Caco-2 (cell line): ENCODE data around the gene SYT11. TPM values are rescaled to one million over a fixed set of nuclear protein-coding genes. Genes with fewer than 3 reads are reported as not detected.
A peak's percentile ranks its signal among the peaks of the same experiment; 100 is the strongest.

Experiments
- BruUV-seq: library from RNA; stranded (reverse); fragments of 400-500 nt; replicated peaks from 2 replicates; lab custom pipeline; 2021; lab: Mats Ljungman, UMichigan
- CTCF ChIA-PET: fragments of 300-600 bp; sonication (Branson Sonifier 250); formaldehyde crosslinking; loops from one replicate; lab custom pipeline; 2022; ENCODE audit warnings: antibody characterized with exemption; lab: Charles Lee
- POLR2A ChIA-PET: fragments of 300-600 bp; sonication (Branson Sonifier 250); formaldehyde crosslinking; loops from one replicate; lab custom pipeline; 2022; ENCODE audit warnings: antibody characterized with exemption; lab: Charles Lee
- DNase-seq, 2 experiments: peaks; one replicate each; pipeline versions ENCODE4 v3.0.0 to v3.0.0-alpha.2; 2020 to 2022
- H3K27me3 ChIP-seq: replicated peaks from 2 replicates; pipeline ENCODE4 v1.6.0; 2011; ENCODE audit warnings: low read length; ENCODE audit not compliant: control insufficient read depth, insufficient read depth
- H3K36me3 ChIP-seq: 2 replicates; pipeline ENCODE4 v1.5.1; 2011; ENCODE audit warnings: low read length; ENCODE audit not compliant: control insufficient read depth, insufficient read depth
- H3K4me1 ChIP-seq: fragments of 250-450 bp; sonication (Bioruptor Pico); 2 replicates; pipeline ENCODE4 v1.5.1; 2020; ENCODE audit warnings: mild to moderate bottlenecking
- H3K4me3 ChIP-seq: 2 replicates; pipeline ENCODE4 v1.5.1; 2011; ENCODE audit warnings: low read depth, mild to moderate bottlenecking, control low read depth, low read length
- H3K9me3 ChIP-seq: fragments of 250-450 bp; sonication (Bioruptor Pico); 2 replicates; pipeline ENCODE4 v1.5.1; 2020; ENCODE audit warnings: mild to moderate bottlenecking, moderate library complexity
- H3K27ac Mint-ChIP-seq: one replicate; pipeline ENCODE4 v1.8.0; 2022; ENCODE audit warnings: mixed read lengths; ENCODE audit not compliant: unreplicated experiment
- H3K27me3 Mint-ChIP-seq: one replicate; pipeline ENCODE4 v1.8.0; 2022; ENCODE audit warnings: mixed read lengths; ENCODE audit not compliant: insufficient read depth, unreplicated experiment
- H3K36me3 Mint-ChIP-seq: one replicate; pipeline ENCODE4 v1.8.0; 2022; ENCODE audit warnings: mild to moderate bottlenecking, mixed read lengths; ENCODE audit not compliant: insufficient read depth, unreplicated experiment
- H3K4me1 Mint-ChIP-seq: one replicate; pipeline ENCODE4 v1.8.0; 2022; ENCODE audit warnings: low read depth, mixed read lengths; ENCODE audit not compliant: unreplicated experiment
- H3K4me3 Mint-ChIP-seq: one replicate; pipeline ENCODE4 v1.8.0; 2022; ENCODE audit warnings: mild to moderate bottlenecking, moderate library complexity, mixed read lengths; ENCODE audit not compliant: unreplicated experiment
- H3K9me3 Mint-ChIP-seq: one replicate; pipeline ENCODE4 v1.8.0; 2022; ENCODE audit warnings: mixed read lengths; ENCODE audit not compliant: unreplicated experiment
- CTCF ChIP-seq, 2 experiments: fragments of 200-600 bp in 1 of 2; IDR thresholded peaks; 1 replicate in 1 of 2; 2 replicates in 1 of 2; pipeline versions ENCODE4 v1.5.1 to v1.8.0; 2011 to 2022; ENCODE audit warnings: antibody characterized with exemption in 1 of 2, control low read depth in 1 of 2, inconsistent platforms in 1 of 2, low read depth in 1 of 2, low read length in 1 of 2, mild to moderate bottlenecking in 1 of 2, moderate library complexity in 1 of 2; ENCODE audit not compliant: insufficient read depth in 1 of 2, severe bottlenecking in 1 of 2, unreplicated experiment in 1 of 2
- intact Hi-C: fragments of 100-400 bp; cut with micrococcal nuclease; formaldehyde crosslinking; loops from one replicate; pipeline ENCODE4 v1.10.0; 2022; ENCODE audit not compliant: unreplicated experiment
- total RNA-seq: library from RNA; stranded (reverse); gene quantifications from 2 replicates; pipeline ENCODE4 v1.2.3, GENCODE V29; 2022

SYT11 gene
- total RNA-seq, 1 experiment from 2014 or later, result 0.05 TPM

- H3K4me1 Mint-ChIP-seq, result peaks cover 6% of the 10 kb centered on the region
- no TSS peak for BruUV-seq
- no peaks in the 10 kb centered on the region for H3K9me3 Mint-ChIP-seq
- H3K9me3 ChIP-seq, result no peaks in the 10 kb centered on the region
- intact Hi-C loops, result loop anchor here (10.0 kb wide), 1 partner anchor 56 kb away; the partner anchor contains the start of gene RIT1
- no peaks in the 10 kb centered on the region; the same call in 1 of the 2 replicates for H3K36me3 ChIP-seq
- H3K36me3 Mint-ChIP-seq, result peaks cover 14% of the 10 kb centered on the region
- CTCF ChIA-PET, result interaction anchor here (0.6 kb wide), 1 partner anchor 486 kb away, joined by 4 read pairs; no protein-coding TSS in a partner anchor
- H3K27me3 ChIP-seq, result no peaks in the 10 kb centered on the region
- H3K27me3 Mint-ChIP-seq, result peaks cover 5% of the 10 kb centered on the region
- POLR2A ChIA-PET, result interaction anchor here (0.6 kb wide), 2 partner anchors 14 to 119 kb away, joined by 3 read pairs; partner anchors contain the start of gene ARHGEF2
- TF ChIP-seq CTCF (IDR thresholded peaks at IDR 0.05; ENCODE audit: insufficient read depth in 1 of 2, low read depth in 1 of 2, low read length in 1 of 2, severe bottlenecking in 1 of 2, unreplicated experiment in 1 of 2), result no peak
- H3K27ac Mint-ChIP-seq, result peak overlapping the region; percentile 40
- H3K4me3 Mint-ChIP-seq, result peak overlapping the region; percentile 77
- H3K4me1 ChIP-seq, result peaks cover 6% of the 10 kb centered on the region
- peak overlapping the region; percentile 48 for H3K4me3 ChIP-seq
- no peak for DNase-seq
Measured at GRCh38 chr1:155858800-155859233, 550 bp upstream of the SYT11 start.

- H3K27ac Mint-ChIP-seq, result no peak overlapping the region
- Histone ChIP-seq H3K4me3 (no peak overlapping the region), H3K4me1 (peaks cover 6% of the 10 kb centered on the region), H3K36me3 (no peaks in the 10 kb centered on the region), H3K9me3 (no peaks in the 10 kb centered on the region), H3K27me3 (no peaks in the 10 kb centered on the region)
- H3K27me3 Mint-ChIP-seq, result peaks cover 5% of the 10 kb centered on the region
- BruUV-seq, result no TSS peak
- H3K4me1 Mint-ChIP-seq, result peaks cover 6% of the 10 kb centered on the region
- H3K36me3 Mint-ChIP-seq, result peaks cover 13% of the 10 kb centered on the region
- ChIA-PET POLR2A (interaction anchor here (0.5 to 0.6 kb wide), 2 partner anchors 353 to 587 kb away, joined by 3 to 10 read pairs; partner anchors contain the start of genes CLK2 and PMF1), CTCF (no interaction called here)
- no peaks in the 10 kb centered on the region for H3K9me3 Mint-ChIP-seq
- H3K4me3 Mint-ChIP-seq, result no peak overlapping the region
- no peak for TF ChIP-seq CTCF (IDR thresholded peaks at IDR 0.05; ENCODE audit: insufficient read depth in 1 of 2, low read depth in 1 of 2, low read length in 1 of 2, severe bottlenecking in 1 of 2, unreplicated experiment in 1 of 2)
- no peak for DNase-seq
- intact Hi-C loops, result loop anchor here (10.0 kb wide), 1 partner anchor 55 kb away; the partner anchor contains the start of gene RIT1
Measured at GRCh38 chr1:155859881-155860871, 809 bp downstream of the SYT11 start.

GRCh38 chr1:155860970-155861510 is 1.7 kb downstream of the SYT11 start:
- Mint-ChIP-seq H3K9me3 (no peaks in the 10 kb centered on the region), H3K4me1 (peaks cover 4% of the 10 kb centered on the region), H3K27me3 (peaks cover 5% of the 10 kb centered on the region), H3K36me3 (peaks cover 8% of the 10 kb centered on the region), H3K27ac (no peak overlapping the region), H3K4me3 (no peak overlapping the region)
- Histone ChIP-seq H3K27me3 (no peaks in the 10 kb centered on the region), H3K9me3 (no peaks in the 10 kb centered on the region), H3K36me3 (no peaks in the 10 kb centered on the region), H3K4me3 (no peak overlapping the region), H3K4me1 (peaks cover 6% of the 10 kb centered on the region)
- no peak for DNase-seq
- TF ChIP-seq CTCF (IDR thresholded peaks at IDR 0.05; ENCODE audit: insufficient read depth in 1 of 2, low read depth in 1 of 2, low read length in 1 of 2, severe bottlenecking in 1 of 2, unreplicated experiment in 1 of 2), result no peak
- intact Hi-C loops, result no loop called here
- ChIA-PET POLR2A (no interaction called here), CTCF (no interaction called here)
- no TSS peak for BruUV-seq
